Sigmoid colon (tissue), 4 donors: ENCODE measurements around the gene SLFN13.

ENCODE experiments used
- CTCF ChIP-seq, 4 experiments: fragments of 450-650 bp in 3 of 4; fragments of 200-600 bp in 1 of 4; IDR thresholded peaks; one replicate each; pipeline ENCODE4 v1.5.1; 2016 to 2019; ENCODE audit warnings: antibody characterized with exemption in 4 of 4, mild to moderate bottlenecking in 3 of 4, moderate library complexity in 2 of 4
- EP300 ChIP-seq, 4 donors: sonication (generic); formaldehyde crosslinking; IDR thresholded peaks; one replicate each; pipeline ENCODE4 v1.6.1; 2017; ENCODE audit warnings: antibody characterized with exemption in 4 of 4
- POLR2AphosphoS5 ChIP-seq, 4 donors: sonication (generic); formaldehyde crosslinking; IDR thresholded peaks; one replicate each; pipeline ENCODE4 v1.6.1; 2017; ENCODE audit warnings: antibody characterized with exemption in 4 of 4

GRCh38 chr17:35404360-35404759, 44.2 kb downstream of the SLFN13 start:
- TF ChIP-seq CTCF (IDR thresholded peaks at IDR 0.05) (no peak), POLR2AphosphoS5 (IDR thresholded peaks at IDR 0.05) (no peak), EP300 (IDR thresholded peaks at IDR 0.05) (no peak)
